ENCODE results near the gene SMIM45.

SMIM45 gene

GRCh38 chr22:41951898-41952474 is at the start of gene SMIM45:
TSS of gene SMIM45 (plus strand) at chr22:41952150.
- Histone ChIP-seq H3K9me3 (ENCODE audit: control insufficient read depth in 2 of 2, low read length in 2 of 2) (no peaks in the 10 kb centered on the region), H3K9ac (ENCODE audit: low read depth in 1 of 2, low read length in 2 of 2) (no peak within 1 kb of the TSS), H3K27me3 (ENCODE audit: control insufficient read depth in 2 of 2, insufficient read depth in 2 of 2, low read length in 2 of 2) (no peaks in the 10 kb centered on the region), H3K27ac (ENCODE audit: low read depth in 2 of 2, low read length in 2 of 2) (no peak within 1 kb of the TSS), H3K36me3 (ENCODE audit: control insufficient read depth in 2 of 2, insufficient read depth in 2 of 2, low read length in 2 of 2) (no peaks in the 10 kb centered on the region), H3K4me3 (ENCODE audit: low read length in 2 of 2) (no peak within 1 kb of the TSS), H3K4me1 (ENCODE audit: control insufficient read depth in 2 of 2, insufficient read depth in 2 of 2, low read length in 2 of 2) (no peaks in the 10 kb centered on the region)

- Histone ChIP-seq H3K9ac (ENCODE audit: low read depth in 1 of 2, low read length in 2 of 2) (no peak overlapping the region), H3K36me3 (ENCODE audit: control insufficient read depth in 2 of 2, insufficient read depth in 2 of 2, low read length in 2 of 2) (peaks cover 66 to 68% of the 10 kb centered on the region in 2 donors), H3K27me3 (ENCODE audit: control insufficient read depth in 2 of 2, insufficient read depth in 2 of 2, low read length in 2 of 2) (no peaks in the 10 kb centered on the region), H3K9me3 (ENCODE audit: control insufficient read depth in 2 of 2, low read length in 2 of 2) (no peaks in the 10 kb centered on the region), H3K4me3 (ENCODE audit: low read length in 2 of 2) (no peak overlapping the region), H3K27ac (ENCODE audit: low read depth in 2 of 2, low read length in 2 of 2) (no peak overlapping the region), H3K4me1 (ENCODE audit: control insufficient read depth in 2 of 2, insufficient read depth in 2 of 2, low read length in 2 of 2) (no peaks in the 10 kb centered on the region)
Observed at GRCh38 chr22:41902932-41903421, 49.0 kb upstream of the SMIM45 start.

GRCh38 chr22:41904450-41905410 is 47.2 kb upstream of the SMIM45 start:
- H3K27me3 ChIP-seq (ENCODE audit: control insufficient read depth in 2 of 2, insufficient read depth in 2 of 2, low read length in 2 of 2): peaks cover 4 to 7% of the 10 kb centered on the region in 2 donors
- no peak overlapping the region for H3K4me3 ChIP-seq (ENCODE audit: low read length in 2 of 2)
- no peak overlapping the region for H3K9ac ChIP-seq (ENCODE audit: low read depth in 1 of 2, low read length in 2 of 2)
- H3K27ac ChIP-seq (ENCODE audit: low read depth in 2 of 2, low read length in 2 of 2): no peak overlapping the region
- peaks cover 53 to 54% of the 10 kb centered on the region in 2 donors for H3K36me3 ChIP-seq (ENCODE audit: control insufficient read depth in 2 of 2, insufficient read depth in 2 of 2, low read length in 2 of 2)
- H3K4me1 ChIP-seq (ENCODE audit: control insufficient read depth in 2 of 2, insufficient read depth in 2 of 2, low read length in 2 of 2): no peaks in the 10 kb centered on the region
- no peaks in the 10 kb centered on the region for H3K9me3 ChIP-seq (ENCODE audit: control insufficient read depth in 2 of 2, low read length in 2 of 2)

- Histone ChIP-seq H3K4me1 (ENCODE audit: control insufficient read depth in 2 of 2, insufficient read depth in 2 of 2, low read length in 2 of 2) (peaks cover 3 to 4% of the 10 kb centered on the region in 2 donors), H3K36me3 (ENCODE audit: control insufficient read depth in 2 of 2, insufficient read depth in 2 of 2, low read length in 2 of 2) (peaks cover 45% of the 10 kb centered on the region in 2 donors), H3K4me3 (ENCODE audit: low read length in 2 of 2) (no peak overlapping the region), H3K9ac (ENCODE audit: low read depth in 1 of 2, low read length in 2 of 2) (no peak overlapping the region), H3K27me3 (ENCODE audit: control insufficient read depth in 2 of 2, insufficient read depth in 2 of 2, low read length in 2 of 2) (peaks cover 4 to 7% of the 10 kb centered on the region in 2 donors), H3K9me3 (ENCODE audit: control insufficient read depth in 2 of 2, low read length in 2 of 2) (no peaks in the 10 kb centered on the region), H3K27ac (ENCODE audit: low read depth in 2 of 2, low read length in 2 of 2) (no peak overlapping the region)
Observed at GRCh38 chr22:41905411-41906202, 46.3 kb upstream of the SMIM45 start.

GRCh38 chr22:41906822-41907221 is 45.1 kb upstream of the SMIM45 start:
- Histone ChIP-seq H3K9me3 (ENCODE audit: control insufficient read depth in 2 of 2, low read length in 2 of 2) (no peaks in the 10 kb centered on the region), H3K27ac (ENCODE audit: low read depth in 2 of 2, low read length in 2 of 2) (no peak overlapping the region), H3K27me3 (ENCODE audit: control insufficient read depth in 2 of 2, insufficient read depth in 2 of 2, low read length in 2 of 2) (peaks cover 14 to 19% of the 10 kb centered on the region in 2 donors), H3K4me3 (ENCODE audit: low read length in 2 of 2) (no peak overlapping the region), H3K9ac (ENCODE audit: low read depth in 1 of 2, low read length in 2 of 2) (no peak overlapping the region), H3K36me3 (ENCODE audit: control insufficient read depth in 2 of 2, insufficient read depth in 2 of 2, low read length in 2 of 2) (peaks cover 38 to 43% of the 10 kb centered on the region in 2 donors), H3K4me1 (ENCODE audit: control insufficient read depth in 2 of 2, insufficient read depth in 2 of 2, low read length in 2 of 2) (peaks cover 6 to 11% of the 10 kb centered on the region in 2 donors)

- Histone ChIP-seq H3K4me1 (ENCODE audit: control insufficient read depth in 2 of 2, insufficient read depth in 2 of 2, low read length in 2 of 2) (peaks cover 6 to 11% of the 10 kb centered on the region in 2 donors), H3K36me3 (ENCODE audit: control insufficient read depth in 2 of 2, insufficient read depth in 2 of 2, low read length in 2 of 2) (peaks cover 30 to 37% of the 10 kb centered on the region in 2 donors), H3K9me3 (ENCODE audit: control insufficient read depth in 2 of 2, low read length in 2 of 2) (no peaks in the 10 kb centered on the region), H3K27me3 (ENCODE audit: control insufficient read depth in 2 of 2, insufficient read depth in 2 of 2, low read length in 2 of 2) (peaks cover 23 to 28% of the 10 kb centered on the region in 2 donors), H3K4me3 (ENCODE audit: low read length in 2 of 2) (no peak overlapping the region), H3K27ac (ENCODE audit: low read depth in 2 of 2, low read length in 2 of 2) (no peak overlapping the region), H3K9ac (ENCODE audit: low read depth in 1 of 2, low read length in 2 of 2) (no peak overlapping the region)
Observed at GRCh38 chr22:41907436-41908401, 44.2 kb upstream of the SMIM45 start.

GRCh38 chr22:41908411-41909309 is 43.3 kb upstream of the SMIM45 start:
- no peak overlapping the region for H3K9ac ChIP-seq (ENCODE audit: low read depth in 1 of 2, low read length in 2 of 2)
- H3K9me3 ChIP-seq (ENCODE audit: control insufficient read depth in 2 of 2, low read length in 2 of 2): no peaks in the 10 kb centered on the region
- H3K27me3 ChIP-seq (ENCODE audit: control insufficient read depth in 2 of 2, insufficient read depth in 2 of 2, low read length in 2 of 2): peaks cover 31 to 36% of the 10 kb centered on the region in 2 donors
- peaks cover 20 to 29% of the 10 kb centered on the region in 2 donors for H3K36me3 ChIP-seq (ENCODE audit: control insufficient read depth in 2 of 2, insufficient read depth in 2 of 2, low read length in 2 of 2)
- peaks cover 6 to 11% of the 10 kb centered on the region in 2 donors for H3K4me1 ChIP-seq (ENCODE audit: control insufficient read depth in 2 of 2, insufficient read depth in 2 of 2, low read length in 2 of 2)
- H3K4me3 ChIP-seq (ENCODE audit: low read length in 2 of 2): no peak overlapping the region
- no peak overlapping the region for H3K27ac ChIP-seq (ENCODE audit: low read depth in 2 of 2, low read length in 2 of 2)

- Histone ChIP-seq H3K27me3 (ENCODE audit: control insufficient read depth in 2 of 2, insufficient read depth in 2 of 2, low read length in 2 of 2) (peaks cover 33 to 36% of the 10 kb centered on the region in 2 donors), H3K9me3 (ENCODE audit: control insufficient read depth in 2 of 2, low read length in 2 of 2) (no peaks in the 10 kb centered on the region), H3K4me1 (ENCODE audit: control insufficient read depth in 2 of 2, insufficient read depth in 2 of 2, low read length in 2 of 2) (peaks cover 6 to 11% of the 10 kb centered on the region in 2 donors), H3K9ac (ENCODE audit: low read depth in 1 of 2, low read length in 2 of 2) (no peak overlapping the region), H3K27ac (ENCODE audit: low read depth in 2 of 2, low read length in 2 of 2) (no peak overlapping the region), H3K36me3 (ENCODE audit: control insufficient read depth in 2 of 2, insufficient read depth in 2 of 2, low read length in 2 of 2) (peaks cover 12 to 22% of the 10 kb centered on the region in 2 donors), H3K4me3 (ENCODE audit: low read length in 2 of 2) (no peak overlapping the region)
Observed at GRCh38 chr22:41909310-41910049, 42.5 kb upstream of the SMIM45 start.

All from mucosa of rectum (tissue), 2 donors.